Melanocyte of skin (primary cell): ENCODE results near the gene SCD. TPM values are rescaled to one million over a fixed set of nuclear protein-coding genes. Genes with fewer than 3 reads are reported as not detected.

ENCODE experiments used
- small RNA-seq, 2 donors: library from RNA; depleted of rRNA; stranded (forward); fragments of <200 nt; gene quantifications; one replicate each; pipeline ENCODE3, GENCODE V24; 2012
- total RNA-seq, 2 donors: library from RNA; depleted of rRNA; stranded (reverse); fragments of >200 nt; gene quantifications; 2 replicates each; pipeline ENCODE4 v1.2.3, GENCODE V29; 2012

Gene SCD
- total RNA-seq: 100 to 1,000 TPM; 881 to 898 TPM

DNA sequence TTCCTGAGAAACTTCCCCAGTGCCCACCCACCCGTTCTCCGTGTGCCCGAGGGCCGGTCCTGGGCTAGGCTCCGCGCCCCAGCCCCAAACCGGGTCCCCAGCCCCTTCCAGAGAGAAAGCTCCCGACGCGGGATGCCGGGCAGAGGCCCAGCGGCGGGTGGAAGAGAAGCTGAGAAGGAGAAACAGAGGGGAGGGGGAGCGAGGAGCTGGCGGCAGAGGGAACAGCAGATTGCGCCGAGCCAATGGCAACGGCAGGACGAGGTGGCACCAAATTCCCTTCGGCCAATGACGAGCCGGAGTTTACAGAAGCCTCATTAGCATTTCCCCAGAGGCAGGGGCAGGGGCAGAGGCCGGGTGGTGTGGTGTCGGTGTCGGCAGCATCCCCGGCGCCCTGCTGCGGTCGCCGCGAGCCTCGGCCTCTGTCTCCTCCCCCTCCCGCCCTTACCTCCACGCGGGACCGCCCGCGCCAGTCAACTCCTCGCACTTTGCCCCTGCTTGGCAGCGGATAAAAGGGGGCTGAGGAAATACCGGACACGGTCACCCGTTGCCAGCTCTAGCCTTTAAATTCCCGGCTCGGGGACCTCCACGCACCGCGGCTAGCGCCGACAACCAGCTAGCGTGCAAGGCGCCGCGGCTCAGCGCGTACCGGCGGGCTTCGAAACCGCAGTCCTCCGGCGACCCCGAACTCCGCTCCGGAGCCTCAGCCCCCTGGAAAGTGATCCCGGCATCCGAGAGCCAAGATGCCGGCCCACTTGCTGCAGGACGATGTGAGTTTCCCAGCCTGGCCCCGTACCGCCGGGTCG lies at the start of gene SCD:
TSS of gene SCD (plus strand) at position 469 of the 803 bp plus-strand sequence. CDS start at position 741, 272 bp downstream.

GRCh38 chr10:100330079-100330478 lies 17.0 kb upstream of the SCD start, which contains the start of gene PKD2L1:
Gene PKD2L1, minus strand, starts transcription at chr10:100330228. Its CDS starts 125 bp downstream, at chr10:100330103.

Small RNA genes within 50 kb of the gene (small RNA-seq; reads per million reads assigned to genes)
- 0 reads per million in 2 donors for gene RF00019

Other genes with a start within 250 kb of the SCD start
- gene ERLIN1, start 161.2 kb upstream of the SCD start, total RNA-seq: 10 to 100 TPM; 16.9 to 29.0 TPM
- gene CHUK, start 117.6 kb upstream of the SCD start, total RNA-seq: 10 to 100 TPM; 28.9 to 38.0 TPM
- gene CWF19L1, start 79.6 kb upstream of the SCD start, total RNA-seq: 10 to 100 TPM; 26.2 to 49.3 TPM
- gene BLOC1S2, start 60.6 kb upstream of the SCD start, total RNA-seq: 10 to 100 TPM; 57.5 to 70.9 TPM
- not detected for gene PKD2L1, start 17.0 kb upstream of the SCD start, total RNA-seq
- not detected for gene WNT8B, start 115.8 kb downstream of the SCD start, total RNA-seq
- 1 to 10 TPM; 3.0 to 4.8 TPM for gene SEC31B, start 172.6 kb downstream of the SCD start, total RNA-seq
- gene NDUFB8, start 182.6 kb downstream of the SCD start, total RNA-seq: 100 to 1,000 TPM; 131 to 151 TPM
- 1 to 10 TPM; 7.9 to 9.3 TPM for gene HIF1AN, start 188.7 kb downstream of the SCD start, total RNA-seq